Measurements from ENCODE around the gene NUBP2. TPM values are rescaled to one million over a fixed set of nuclear protein-coding genes. Genes with fewer than 3 reads are reported as not detected.

NUBP2 gene
- total RNA-seq, 2 donors from 2014 or later: 64.6 to 68.5 TPM

DNA sequence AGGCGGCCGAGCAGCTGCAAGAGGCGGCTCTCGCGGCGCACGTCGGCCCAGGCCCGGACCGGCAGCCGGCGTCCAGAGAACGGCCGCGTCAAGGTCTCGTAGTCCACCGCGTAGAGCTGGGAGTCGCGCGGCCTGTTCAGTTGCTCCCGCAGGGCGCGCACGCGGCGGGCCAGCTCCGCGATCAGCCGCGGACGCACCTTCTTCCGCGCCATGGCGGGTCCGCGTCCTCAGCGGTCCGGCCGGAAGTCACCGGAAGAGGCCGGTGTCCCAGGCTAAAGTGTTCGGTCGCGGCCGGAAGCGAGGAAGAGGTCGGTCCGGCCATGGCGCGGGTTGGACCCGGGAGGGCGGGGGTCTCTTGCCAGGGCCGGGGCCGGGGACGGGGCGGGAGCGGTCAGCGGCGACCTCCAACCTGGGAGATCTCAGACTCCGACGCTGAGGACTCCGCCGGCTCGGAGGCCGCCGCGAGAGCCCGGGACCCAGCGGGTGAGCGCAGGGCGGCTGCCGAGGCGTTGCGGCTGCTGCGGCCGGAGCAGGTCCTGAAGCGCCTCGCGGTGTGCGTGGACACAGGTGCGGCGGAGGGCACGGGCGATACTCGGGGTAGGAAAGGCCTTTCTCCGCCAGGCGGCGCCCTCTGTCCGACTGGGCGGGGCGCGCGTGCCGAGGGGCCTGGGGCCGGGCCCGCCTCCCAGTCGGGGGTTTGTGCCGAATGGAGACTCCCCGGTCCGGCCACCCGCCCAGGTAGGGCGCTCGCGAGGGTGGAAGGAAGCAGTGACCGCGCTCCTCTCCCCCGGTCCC lies 9.7 kb upstream of the NUBP2 start, which contains the start of gene MRPS34:
TSS of gene MRPS34 (minus strand) at position 227 of the 795 bp plus-strand sequence. CDS start at position 212, 15 bp downstream.
- TF ChIP-seq CTCF (IDR thresholded peaks at IDR 0.05): peak; percentile 67
- H3K4me3 ChIP-seq: peak within 1 kb of the TSS; percentile 95
- peaks cover 30% of the 10 kb centered on the region for H3K36me3 ChIP-seq
- H3K27ac ChIP-seq: peak within 1 kb of the TSS; percentile 84 to 92
- H3K4me1 ChIP-seq (ENCODE audit: control insufficient read depth in 1 of 2, low read depth in 2 of 2): peaks cover 15 to 41% of the 10 kb centered on the region in 2 donors
- peak; percentile 35 for ATAC-seq (ENCODE audit: insufficient number of reproducible peaks, low FRiP score, low read depth)
- no peaks in the 10 kb centered on the region for H3K27me3 ChIP-seq (replicated peaks; ENCODE audit: insufficient read depth)
- no peak for DNase-seq (ENCODE audit: low spot score)
- no peaks in the 10 kb centered on the region for H3K9me3 ChIP-seq

- Histone ChIP-seq H3K27me3 (replicated peaks; ENCODE audit: insufficient read depth) (no peaks in the 10 kb centered on the region), H3K36me3 (peaks cover 25% of the 10 kb centered on the region)
- ATAC-seq (ENCODE audit: insufficient number of reproducible peaks, low FRiP score, low read depth): no peak
Measured at GRCh38 chr16:1773703-1774447, 8.9 kb upstream of the NUBP2 start.

DNA sequence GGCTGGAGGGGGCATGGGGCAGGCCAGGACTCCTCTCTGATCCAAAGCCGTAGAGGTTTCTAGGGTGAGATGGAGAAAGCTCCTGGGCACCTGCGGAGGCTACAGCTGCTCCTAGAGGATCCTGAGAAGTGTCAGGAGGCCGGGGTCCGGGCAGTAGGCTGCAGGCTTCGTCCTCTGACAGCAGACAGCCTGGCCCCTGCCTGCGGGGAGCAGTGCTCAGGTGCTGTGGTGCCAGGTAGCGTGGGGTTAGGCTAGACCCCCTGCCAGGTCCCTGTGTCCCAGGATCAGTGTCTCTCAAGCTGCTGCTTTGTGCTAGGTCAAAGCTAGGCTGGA lies 8.3 kb upstream of the NUBP2 start:
- no peak for DNase-seq (ENCODE audit: low spot score)
- H3K27me3 ChIP-seq (replicated peaks; ENCODE audit: insufficient read depth): no peaks in the 10 kb centered on the region
- ATAC-seq (ENCODE audit: insufficient number of reproducible peaks, low FRiP score, low read depth): no peak
- no peaks in the 10 kb centered on the region for H3K9me3 ChIP-seq
- H3K4me3 ChIP-seq: peak overlapping the region; percentile 95
- peak overlapping the region in 1 of 2 donors; percentile 84 for H3K27ac ChIP-seq
- no peak for TF ChIP-seq CTCF (IDR thresholded peaks at IDR 0.05)
- H3K36me3 ChIP-seq: peaks cover 25% of the 10 kb centered on the region
- H3K4me1 ChIP-seq (ENCODE audit: control insufficient read depth in 1 of 2, low read depth in 2 of 2): peaks cover 15 to 36% of the 10 kb centered on the region in 2 donors

More at GRCh38 chr16:1773703-1774447, 8.9 kb upstream of the NUBP2 start:
- H3K9me3 ChIP-seq: no peaks in the 10 kb centered on the region
- no peak for TF ChIP-seq CTCF (IDR thresholded peaks at IDR 0.05)
- peak overlapping the region; percentile 95 for H3K4me3 ChIP-seq
- peak overlapping the region; percentile 84 to 92 for H3K27ac ChIP-seq
- no peak for DNase-seq (ENCODE audit: low spot score)
- H3K4me1 ChIP-seq (ENCODE audit: control insufficient read depth in 1 of 2, low read depth in 2 of 2): peaks cover 15 to 41% of the 10 kb centered on the region in 2 donors

GRCh38 chr16:1775006-1775845 lies 7.5 kb upstream of the NUBP2 start:
- Histone ChIP-seq H3K27me3 (replicated peaks; ENCODE audit: insufficient read depth) (no peaks in the 10 kb centered on the region), H3K36me3 (peaks cover 25% of the 10 kb centered on the region), H3K4me3 (no peak overlapping the region), H3K27ac (no peak overlapping the region), H3K4me1 (ENCODE audit: control insufficient read depth in 1 of 2, low read depth in 2 of 2) (peaks cover 15 to 28% of the 10 kb centered on the region in 2 donors), H3K9me3 (no peaks in the 10 kb centered on the region)
- no peak for TF ChIP-seq CTCF (IDR thresholded peaks at IDR 0.05)
- DNase-seq (ENCODE audit: low spot score) (no peak), ATAC-seq (ENCODE audit: insufficient number of reproducible peaks, low FRiP score, low read depth) (no peak)

Measured in thoracic aorta (tissue), 2 donors.